Dedifferentiated amniotic fluid mesenchymal stem cell (primary cell): Measurements from ENCODE around the gene PTX4.
A peak's percentile ranks its signal among the peaks of the same experiment; 100 is the strongest.

Source experiments
- DNase-seq: peaks from one replicate; pipeline ENCODE4 v3.0.0-alpha.2; 2016; ENCODE audit errors: extremely low spot score

The PTX4 gene, protein sequence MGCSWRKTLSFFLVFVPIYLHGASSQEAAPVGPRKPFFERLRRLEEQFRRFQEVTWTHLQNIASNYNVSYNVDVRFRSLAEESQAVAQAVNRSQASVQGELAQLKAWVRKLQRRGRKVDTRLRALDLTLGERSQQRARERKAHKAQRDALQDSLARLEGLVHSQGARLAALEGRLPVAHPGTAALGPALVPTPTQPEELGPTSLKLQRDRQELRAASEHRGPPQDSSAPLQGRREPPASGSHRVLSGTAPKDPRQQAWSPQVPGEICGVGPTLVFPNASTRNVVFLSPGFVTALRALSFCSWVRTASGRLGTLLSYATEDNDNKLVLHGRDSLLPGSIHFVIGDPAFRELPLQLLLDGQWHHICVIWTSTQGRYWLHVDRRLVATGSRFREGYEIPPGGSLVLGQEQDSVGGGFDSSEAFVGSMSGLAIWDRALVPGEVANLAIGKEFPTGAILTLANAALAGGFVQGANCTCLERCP

GRCh38 chr16:1488619-1489018, at the start of gene PTX4:
TSS of gene PTX4 (minus strand) at chr16:1488944. CDS start at chr16:1488909, 35 bp downstream.
- DNase-seq: no peak

- no peak for DNase-seq
Measured at GRCh38 chr16:1537763-1538289, 49.1 kb upstream of the PTX4 start.

- DNase-seq: no peak
Measured at GRCh38 chr16:1537138-1537577, 48.4 kb upstream of the PTX4 start.

- no peak for DNase-seq
Measured at GRCh38 chr16:1536601-1537000, 47.9 kb upstream of the PTX4 start.

DNA sequence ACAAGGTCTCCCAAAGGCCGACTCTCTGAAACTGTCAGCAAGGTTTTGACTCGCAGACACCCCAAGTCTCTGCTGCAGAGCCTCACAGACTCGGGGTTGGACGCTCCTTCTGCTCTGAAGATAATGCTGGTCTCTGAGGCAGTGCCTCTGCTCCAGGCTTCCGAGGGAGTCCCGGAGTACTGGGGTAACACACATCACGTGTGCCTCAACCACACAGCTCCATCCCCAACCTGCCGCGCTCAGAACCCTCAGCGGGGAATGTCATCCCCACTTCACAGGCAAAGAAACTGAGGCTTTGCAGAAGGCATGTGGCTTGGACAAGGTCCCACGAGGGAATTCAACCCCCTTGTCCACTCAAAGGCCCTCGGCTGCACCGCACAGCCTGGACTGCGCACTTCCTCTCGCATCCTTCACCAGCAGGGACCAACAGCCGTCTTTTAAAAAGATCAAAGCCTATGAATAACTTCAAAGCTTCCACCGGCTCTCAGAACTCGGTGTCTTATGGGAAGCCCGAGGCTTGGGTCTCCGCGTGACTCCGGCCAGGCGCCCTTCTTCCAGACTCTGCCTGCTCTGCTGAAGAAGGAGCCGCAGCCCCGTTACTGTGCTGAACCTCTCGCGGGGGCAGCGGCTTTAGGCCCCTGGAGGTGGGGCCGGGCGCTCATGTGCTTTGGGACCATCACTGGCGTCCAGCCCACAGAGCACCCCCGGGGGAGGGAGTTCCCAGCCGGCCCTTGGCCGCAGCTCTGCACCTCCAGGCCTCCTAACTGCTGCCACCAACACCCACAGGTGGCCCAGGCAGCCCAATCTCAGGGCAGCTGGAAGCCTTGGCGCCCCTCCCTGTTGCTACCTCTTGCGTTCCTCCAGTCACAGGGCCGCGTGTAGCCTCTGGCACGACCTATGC, 46.9 kb upstream of the PTX4 start:
- no peak for DNase-seq

GRCh38 chr16:1534021-1535020, 45.6 kb upstream of the PTX4 start:
- no peak for DNase-seq

DNA sequence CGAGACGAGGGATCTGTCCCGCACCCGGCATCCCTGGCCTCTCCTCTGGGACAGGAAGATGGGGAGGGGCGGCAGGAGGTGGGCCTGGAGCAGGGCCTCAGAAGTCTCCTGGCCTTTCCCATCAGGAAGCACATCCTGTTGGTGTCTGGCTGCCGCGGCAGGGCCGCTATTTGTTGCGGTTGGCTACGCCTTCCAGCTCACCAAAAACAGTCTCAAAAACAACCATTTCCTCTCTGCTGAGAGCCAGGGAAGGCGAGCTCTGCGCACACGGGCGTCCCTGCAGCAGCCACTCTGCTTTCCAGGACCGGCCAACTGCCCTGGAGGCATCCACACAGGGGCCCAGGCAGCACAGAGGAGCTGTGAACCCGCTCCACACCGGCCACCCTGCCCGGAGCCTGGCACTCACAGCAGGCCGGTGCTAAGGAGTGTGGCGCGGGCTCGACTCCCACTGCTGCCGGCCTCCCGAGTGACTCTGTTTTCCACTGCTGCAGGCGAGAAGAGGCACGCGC, 44.8 kb upstream of the PTX4 start, which contains the start of gene TMEM204:
Gene TMEM204, plus strand, starts transcription at position 224 of the 509 bp plus-strand sequence. CDS start 610 bp downstream, outside the sequence.
- DNase-seq: peak; percentile 34

DNA sequence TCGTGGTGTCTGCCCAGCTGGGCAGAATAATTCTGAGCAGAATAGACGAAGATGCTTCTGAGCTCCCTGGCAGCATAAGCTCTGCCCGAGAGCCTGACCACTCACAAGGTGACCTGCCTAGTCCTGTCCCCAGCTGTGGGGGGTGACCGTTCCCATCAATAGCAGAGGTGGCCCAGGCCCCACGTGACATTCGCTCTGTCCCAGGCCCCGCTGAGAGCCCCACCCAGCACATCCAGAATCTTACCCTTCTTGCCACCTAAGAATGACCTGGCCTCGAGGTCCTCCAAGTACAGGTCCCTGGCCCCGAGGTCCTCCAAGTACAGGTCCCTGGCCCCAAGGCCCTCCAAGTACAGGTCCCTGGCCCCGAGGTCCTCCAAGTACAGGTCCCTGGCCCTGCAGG, 44.0 kb upstream of the PTX4 start:
- DNase-seq: no peak

GRCh38 chr16:1532081-1532760, 43.5 kb upstream of the PTX4 start:
- no peak for DNase-seq

DNA sequence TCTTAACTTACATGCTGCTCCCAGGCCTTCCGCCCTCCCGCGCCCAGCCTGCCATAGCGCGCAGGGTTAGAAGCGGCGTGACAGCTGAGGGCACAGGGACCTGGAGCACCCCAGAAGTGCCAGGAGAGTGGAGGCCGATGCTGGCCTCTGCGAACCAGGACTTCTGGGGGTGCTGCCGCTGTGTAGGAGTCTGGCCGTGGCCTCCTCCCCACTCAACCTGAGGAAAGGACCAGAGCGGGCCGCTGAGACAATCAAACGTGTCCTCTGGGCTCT, 42.8 kb upstream of the PTX4 start:
- DNase-seq: no peak

DNA sequence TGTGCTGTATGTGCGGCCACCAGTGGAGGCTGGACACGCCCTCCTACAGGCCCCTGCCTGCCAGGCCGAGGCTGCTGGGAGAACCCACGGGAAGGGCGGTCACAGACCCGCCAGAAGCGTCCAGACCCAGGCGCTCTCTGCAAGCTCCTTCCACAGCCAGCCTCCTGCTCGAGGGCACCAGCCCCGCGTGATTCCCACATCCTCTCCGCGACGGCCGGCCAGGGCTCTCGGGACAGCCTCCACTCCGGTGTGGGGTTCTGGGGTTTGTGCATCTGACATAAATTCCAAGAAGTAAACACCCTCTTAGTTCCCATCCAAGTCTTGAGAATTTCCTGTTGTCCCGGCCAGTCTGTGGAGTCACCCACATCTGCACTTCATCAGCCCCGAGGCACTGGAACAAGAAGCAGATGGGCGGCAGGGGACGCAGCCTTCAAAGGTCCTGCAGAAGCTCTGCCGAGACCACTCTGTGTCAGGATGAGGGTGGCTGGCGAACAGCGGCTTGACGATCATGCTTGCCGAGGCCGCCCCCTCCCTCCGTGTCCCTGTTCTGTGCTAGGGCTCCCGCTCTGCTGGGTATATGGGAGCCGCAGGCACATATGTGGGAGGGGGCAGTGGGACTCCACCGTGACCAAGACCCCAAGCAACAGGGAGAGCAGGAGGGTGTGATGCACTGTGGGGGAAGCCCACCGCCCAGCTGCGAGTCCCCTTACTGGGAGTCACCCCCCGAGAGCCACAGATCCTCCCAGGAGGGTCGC, 42.3 kb upstream of the PTX4 start:
- peak; percentile 70 for DNase-seq

- DNase-seq: no peak
Measured at GRCh38 chr16:1530349-1530882, 41.7 kb upstream of the PTX4 start.

DNA sequence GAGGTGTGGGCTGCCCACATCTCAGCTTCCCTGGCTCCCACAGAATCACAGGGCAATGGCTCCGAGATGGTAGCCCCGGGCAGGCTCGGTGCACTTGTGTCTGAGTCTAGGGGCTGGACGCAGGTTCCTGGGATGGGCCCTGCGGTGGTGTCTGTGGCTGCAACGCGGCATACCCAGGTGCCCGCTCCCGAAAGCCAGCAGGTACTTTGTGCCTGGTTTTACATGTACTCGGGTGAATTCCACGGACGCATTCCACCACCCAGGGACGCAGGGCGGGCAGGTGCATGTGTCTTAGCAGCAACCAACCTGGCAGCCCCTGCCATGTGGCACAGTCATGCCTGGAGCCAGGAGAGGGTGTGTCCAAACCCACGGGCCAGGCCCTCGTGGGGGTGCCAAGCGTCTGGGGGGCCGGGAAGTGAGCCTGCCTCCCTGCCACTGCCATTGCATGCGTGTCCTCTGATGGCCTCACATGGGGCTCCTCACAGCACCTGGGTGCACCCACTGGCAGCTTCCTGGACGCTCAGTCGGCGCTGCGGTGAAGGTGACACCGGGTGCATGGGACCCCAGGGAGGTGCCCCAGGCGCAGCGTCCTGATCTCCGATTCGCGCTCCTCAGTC, 40.3 kb upstream of the PTX4 start:
- no peak for DNase-seq

DNA sequence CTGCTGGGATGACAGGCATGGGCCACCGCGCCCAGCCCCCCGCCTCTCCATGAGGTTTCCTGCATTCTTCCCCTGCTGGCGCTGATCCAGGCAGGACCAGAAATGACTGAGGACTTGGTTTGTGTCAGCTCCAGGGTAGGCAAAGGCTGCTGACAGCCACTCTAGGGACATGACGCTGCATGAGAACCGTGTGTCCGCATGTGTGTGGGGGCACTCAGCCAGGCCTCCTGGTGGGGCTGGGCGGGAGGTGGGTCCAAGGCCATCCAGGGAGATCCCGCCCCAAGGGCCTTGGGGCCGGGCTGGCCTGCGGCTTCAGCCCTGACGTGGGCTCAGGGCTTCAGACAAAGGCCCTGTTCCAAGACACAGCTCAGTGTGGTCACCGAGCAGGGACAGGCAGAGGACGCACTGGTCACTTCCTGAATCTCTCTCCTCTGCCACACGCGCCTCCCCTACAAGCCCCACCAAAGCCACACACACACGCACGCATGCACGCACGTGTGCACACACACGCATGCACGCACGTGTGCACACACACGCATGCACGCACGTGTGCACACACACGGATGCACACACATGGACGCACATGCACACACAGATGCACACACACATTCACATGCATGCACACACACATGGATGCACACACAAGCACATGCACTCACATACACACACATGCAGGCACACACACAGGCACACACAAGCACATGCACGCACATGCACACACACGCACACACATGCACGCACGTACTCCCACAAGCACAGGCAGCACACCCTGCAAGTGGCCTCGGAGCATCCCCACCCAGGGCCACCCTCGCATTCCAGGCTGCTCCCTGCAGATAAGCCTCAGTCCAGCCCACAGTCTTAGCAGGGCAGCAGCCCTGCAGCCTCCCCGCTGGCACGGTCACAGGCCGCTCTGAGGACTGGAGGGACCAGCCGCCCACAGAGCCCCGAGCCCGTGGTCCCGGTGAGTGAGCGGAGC, 39.4 kb upstream of the PTX4 start:
- no peak for DNase-seq

GRCh38 chr16:1526608-1527555, 38.1 kb upstream of the PTX4 start:
- DNase-seq: no peak

DNA sequence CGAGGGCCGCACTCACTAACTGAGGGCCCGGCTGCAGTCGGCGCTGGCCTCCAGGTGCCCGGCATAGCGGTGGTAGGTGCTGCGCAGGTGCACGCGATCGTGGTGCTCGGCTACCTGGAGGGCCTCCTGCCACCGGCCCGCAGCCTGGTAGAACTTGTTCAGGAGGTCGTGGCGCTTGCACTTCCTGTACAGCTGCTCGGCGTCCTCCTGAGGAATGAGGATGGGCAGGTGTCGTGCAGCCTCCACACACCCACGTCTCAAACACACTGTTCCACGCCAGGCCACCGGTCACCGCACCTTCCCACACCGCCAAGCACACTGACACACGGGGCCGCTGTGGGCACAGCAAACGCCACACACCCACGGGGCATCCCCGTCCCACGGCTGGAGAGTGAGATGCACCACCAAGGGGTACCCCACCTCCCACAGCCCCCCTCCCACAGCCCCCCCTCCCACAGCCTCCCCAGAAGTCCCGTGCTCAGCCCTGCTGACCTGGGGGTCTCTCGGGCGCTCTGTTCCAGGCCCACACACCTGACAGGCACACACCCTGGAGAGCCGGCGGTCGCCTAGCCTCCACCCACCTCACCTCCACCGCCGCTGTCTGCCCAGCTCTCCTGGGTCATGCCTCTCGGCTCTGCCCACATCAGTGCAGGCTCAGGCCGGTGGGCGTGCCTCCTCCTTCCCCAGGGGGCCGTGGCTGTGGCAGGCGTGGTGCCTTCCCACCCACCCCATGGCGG, 37.3 kb upstream of the PTX4 start:
- no peak for DNase-seq
